IPS-20b (cell line): ENCODE results near the gene AGAP1.

Source experiments
- H3K27ac ChIP-seq: one replicate; pipeline ENCODE4 v1.5.1; 2013; ENCODE audit warnings: low read length
- H3K27me3 ChIP-seq: 2 replicates; pipeline ENCODE4 v1.6.1; 2013; ENCODE audit warnings: mild to moderate bottlenecking, low read length, inconsistent platforms; ENCODE audit not compliant: insufficient read depth
- H3K36me3 ChIP-seq: 2 replicates; pipeline ENCODE4 v1.6.1; 2013; ENCODE audit warnings: low read depth, mild to moderate bottlenecking, inconsistent platforms, low read length, moderate library complexity; ENCODE audit not compliant: insufficient read depth
- H3K4me1 ChIP-seq: 2 replicates; pipeline ENCODE4 v1.6.1; 2013; ENCODE audit warnings: mild to moderate bottlenecking, control low read depth, inconsistent platforms, low read length, moderate library complexity; ENCODE audit not compliant: insufficient read depth
- H3K4me3 ChIP-seq: 2 replicates; pipeline ENCODE4 v1.5.1; 2013; ENCODE audit warnings: mild to moderate bottlenecking, low read length, inconsistent platforms
- H3K9ac ChIP-seq: 2 replicates; pipeline ENCODE4 v1.6.1; 2013; ENCODE audit warnings: low read depth, mild to moderate bottlenecking, inconsistent platforms, low read length, moderate library complexity
- H3K9me3 ChIP-seq: 2 replicates; pipeline ENCODE4 v1.6.1; 2013; ENCODE audit warnings: mild to moderate bottlenecking, low read depth, low read length, inconsistent platforms; ENCODE audit not compliant: insufficient read depth

Gene AGAP1

GRCh38 chr2:236112466-236112865 is 618.6 kb downstream of the AGAP1 start:
- peaks cover 20% of the 10 kb centered on the region for H3K27me3 ChIP-seq
- no peaks in the 10 kb centered on the region for H3K36me3 ChIP-seq
- H3K27ac ChIP-seq, result no peak overlapping the region
- no peaks in the 10 kb centered on the region for H3K9me3 ChIP-seq
- H3K4me3 ChIP-seq, result no peak overlapping the region
- peaks cover under 1% of the 10 kb centered on the region; the same call in 1 of the 2 replicates for H3K4me1 ChIP-seq
- no peak overlapping the region for H3K9ac ChIP-seq

GRCh38 chr2:236113425-236113824 is 619.6 kb downstream of the AGAP1 start:
- no peaks in the 10 kb centered on the region for H3K9me3 ChIP-seq
- H3K4me1 ChIP-seq, result peaks cover 8% of the 10 kb centered on the region; the same call in 1 of the 2 replicates
- H3K4me3 ChIP-seq, result no peak overlapping the region
- H3K27ac ChIP-seq, result no peak overlapping the region
- peaks cover 28% of the 10 kb centered on the region for H3K27me3 ChIP-seq
- H3K9ac ChIP-seq, result no peak overlapping the region
- no peaks in the 10 kb centered on the region for H3K36me3 ChIP-seq

- Histone ChIP-seq H3K4me1 (peaks cover 8% of the 10 kb centered on the region; the same call in 1 of the 2 replicates), H3K9ac (no peak overlapping the region), H3K4me3 (no peak overlapping the region), H3K27ac (no peak overlapping the region), H3K36me3 (no peaks in the 10 kb centered on the region), H3K9me3 (no peaks in the 10 kb centered on the region), H3K27me3 (peaks cover 33% of the 10 kb centered on the region)
Observed at GRCh38 chr2:236113948-236114347, 620.1 kb downstream of the AGAP1 start.

- Histone ChIP-seq H3K4me3 (no peak overlapping the region), H3K36me3 (no peaks in the 10 kb centered on the region), H3K27me3 (peaks cover 43% of the 10 kb centered on the region), H3K27ac (no peak overlapping the region), H3K4me1 (peaks cover 8% of the 10 kb centered on the region; the same call in 1 of the 2 replicates), H3K9me3 (no peaks in the 10 kb centered on the region), H3K9ac (no peak overlapping the region)
Observed at GRCh38 chr2:236114959-236115358, 621.1 kb downstream of the AGAP1 start.

GRCh38 chr2:236117401-236117800 is 623.6 kb downstream of the AGAP1 start:
- H3K27ac ChIP-seq, result no peak overlapping the region
- peaks cover 8% of the 10 kb centered on the region; the same call in 1 of the 2 replicates for H3K4me1 ChIP-seq
- H3K27me3 ChIP-seq, result peaks cover 52% of the 10 kb centered on the region
- H3K9me3 ChIP-seq, result no peaks in the 10 kb centered on the region
- no peaks in the 10 kb centered on the region for H3K36me3 ChIP-seq
- H3K4me3 ChIP-seq, result no peak overlapping the region
- H3K9ac ChIP-seq, result no peak overlapping the region

- Histone ChIP-seq H3K27ac (no peak overlapping the region), H3K4me1 (peaks cover 8% of the 10 kb centered on the region; the same call in 1 of the 2 replicates), H3K9ac (no peak overlapping the region), H3K27me3 (peaks cover 52% of the 10 kb centered on the region), H3K36me3 (no peaks in the 10 kb centered on the region), H3K9me3 (no peaks in the 10 kb centered on the region), H3K4me3 (no peak overlapping the region)
Observed at GRCh38 chr2:236117861-236118269, 624.0 kb downstream of the AGAP1 start.

- Histone ChIP-seq H3K9me3 (no peaks in the 10 kb centered on the region), H3K4me3 (no peak overlapping the region), H3K36me3 (no peaks in the 10 kb centered on the region), H3K4me1 (peaks cover 8% of the 10 kb centered on the region; the same call in 1 of the 2 replicates), H3K9ac (no peak overlapping the region), H3K27ac (no peak overlapping the region), H3K27me3 (peaks cover 52% of the 10 kb centered on the region)
Observed at GRCh38 chr2:236119003-236119402, 625.2 kb downstream of the AGAP1 start.

DNA sequence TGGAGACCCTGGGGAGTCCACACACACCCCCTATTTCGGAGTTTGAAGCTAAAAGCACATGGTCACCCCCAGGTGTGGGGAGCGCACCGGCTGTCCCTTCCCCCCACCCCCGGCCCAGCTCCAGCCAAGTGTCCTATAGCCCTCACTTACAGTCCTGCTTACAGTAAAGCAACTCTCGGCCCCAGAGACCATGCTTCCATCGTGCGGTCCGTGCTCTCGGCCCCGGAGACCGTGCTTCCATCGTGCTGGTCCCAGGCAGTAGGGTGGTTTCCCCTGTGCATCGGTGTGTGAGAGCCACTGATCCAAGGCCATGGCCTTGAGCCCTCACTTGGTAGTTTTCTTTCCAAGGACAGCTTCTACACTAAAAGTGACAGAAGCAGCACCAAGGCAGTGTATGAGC is 625.6 kb downstream of the AGAP1 start:
- Histone ChIP-seq H3K9ac (no peak overlapping the region), H3K9me3 (no peaks in the 10 kb centered on the region), H3K4me1 (peaks cover 8% of the 10 kb centered on the region; the same call in 1 of the 2 replicates), H3K27ac (no peak overlapping the region), H3K36me3 (peaks cover 3% of the 10 kb centered on the region; the same call in 1 of the 2 replicates), H3K27me3 (peaks cover 52% of the 10 kb centered on the region), H3K4me3 (no peak overlapping the region)

DNA sequence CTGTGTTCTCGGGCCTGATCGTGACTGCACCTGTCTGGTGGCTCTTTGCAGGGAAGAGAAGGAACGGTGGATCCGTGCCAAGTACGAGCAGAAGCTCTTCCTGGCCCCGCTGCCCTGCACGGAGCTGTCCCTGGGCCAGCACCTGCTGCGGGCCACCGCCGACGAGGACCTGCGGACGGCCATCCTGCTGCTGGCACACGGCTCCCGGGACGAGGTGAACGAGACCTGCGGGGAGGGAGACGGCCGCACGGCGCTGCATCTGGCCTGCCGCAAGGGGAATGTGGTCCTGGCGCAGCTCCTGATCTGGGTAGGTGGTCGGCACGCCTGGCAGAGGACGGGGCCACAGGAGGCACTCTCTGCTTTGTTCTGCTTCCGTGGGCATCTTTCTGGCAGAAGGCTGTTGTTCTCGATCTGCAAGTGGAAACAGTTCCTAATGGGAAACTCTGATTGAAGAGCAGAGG is 626.3 kb downstream of the AGAP1 start:
- peaks cover 8% of the 10 kb centered on the region; the same call in 1 of the 2 replicates for H3K4me1 ChIP-seq
- no peak overlapping the region for H3K4me3 ChIP-seq
- H3K27ac ChIP-seq, result no peak overlapping the region
- no peak overlapping the region for H3K9ac ChIP-seq
- H3K27me3 ChIP-seq, result peaks cover 50% of the 10 kb centered on the region
- H3K36me3 ChIP-seq, result peaks cover 9% of the 10 kb centered on the region; the same call in 1 of the 2 replicates
- no peaks in the 10 kb centered on the region for H3K9me3 ChIP-seq

GRCh38 chr2:236120829-236121228 is 627.0 kb downstream of the AGAP1 start:
- Histone ChIP-seq H3K9me3 (no peaks in the 10 kb centered on the region), H3K4me1 (peaks cover 8% of the 10 kb centered on the region; the same call in 1 of the 2 replicates), H3K36me3 (peaks cover 9% of the 10 kb centered on the region; the same call in 1 of the 2 replicates), H3K9ac (no peak overlapping the region), H3K27ac (no peak overlapping the region), H3K27me3 (peaks cover 44% of the 10 kb centered on the region), H3K4me3 (no peak overlapping the region)

DNA sequence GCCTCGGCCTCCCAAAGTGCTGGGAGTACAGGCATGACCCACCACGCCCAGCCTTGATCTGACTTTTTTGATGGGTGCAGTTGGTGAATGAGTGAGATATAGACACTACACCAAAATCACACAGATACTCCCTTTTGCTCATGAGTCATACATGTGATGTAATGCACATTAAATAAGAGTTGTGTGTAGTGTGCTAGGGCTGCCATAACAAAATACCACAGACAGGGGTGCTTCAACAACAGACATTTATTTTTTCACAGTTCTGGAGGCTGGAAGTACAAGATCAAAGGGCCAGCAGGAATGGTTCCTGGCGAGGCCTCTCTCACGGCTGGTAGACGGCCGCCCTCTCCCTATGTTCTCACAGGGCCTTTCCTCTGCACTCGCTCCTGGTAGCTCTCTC is 627.7 kb downstream of the AGAP1 start:
- H3K9ac ChIP-seq, result no peak overlapping the region
- no peaks in the 10 kb centered on the region for H3K9me3 ChIP-seq
- peaks cover 9% of the 10 kb centered on the region; the same call in 1 of the 2 replicates for H3K36me3 ChIP-seq
- H3K4me1 ChIP-seq, result peaks cover 8% of the 10 kb centered on the region; the same call in 1 of the 2 replicates
- H3K4me3 ChIP-seq, result no peak overlapping the region
- no peak overlapping the region for H3K27ac ChIP-seq
- peaks cover 41% of the 10 kb centered on the region for H3K27me3 ChIP-seq

- Histone ChIP-seq H3K27ac (no peak overlapping the region), H3K9ac (no peak overlapping the region), H3K36me3 (peaks cover 9% of the 10 kb centered on the region; the same call in 1 of the 2 replicates), H3K4me3 (no peak overlapping the region), H3K9me3 (no peaks in the 10 kb centered on the region), H3K4me1 (peaks cover 8% of the 10 kb centered on the region; the same call in 1 of the 2 replicates), H3K27me3 (peaks cover 34% of the 10 kb centered on the region)
Observed at GRCh38 chr2:236122236-236122635, 628.4 kb downstream of the AGAP1 start.
